Raji (cell line): ENCODE measurements around the gene TMIE.

ENCODE experiments used
- POLR2A ChIP-seq: IDR thresholded peaks from 2 replicates; pipeline ENCODE4 v1.6.1; 2011; ENCODE audit warnings: low read depth, low read length, control low read depth; ENCODE audit not compliant: insufficient read depth

Gene TMIE

GRCh38 chr3:46694520-46694919, 6.7 kb upstream of the TMIE start:
- no peak for TF ChIP-seq POLR2A

DNA sequence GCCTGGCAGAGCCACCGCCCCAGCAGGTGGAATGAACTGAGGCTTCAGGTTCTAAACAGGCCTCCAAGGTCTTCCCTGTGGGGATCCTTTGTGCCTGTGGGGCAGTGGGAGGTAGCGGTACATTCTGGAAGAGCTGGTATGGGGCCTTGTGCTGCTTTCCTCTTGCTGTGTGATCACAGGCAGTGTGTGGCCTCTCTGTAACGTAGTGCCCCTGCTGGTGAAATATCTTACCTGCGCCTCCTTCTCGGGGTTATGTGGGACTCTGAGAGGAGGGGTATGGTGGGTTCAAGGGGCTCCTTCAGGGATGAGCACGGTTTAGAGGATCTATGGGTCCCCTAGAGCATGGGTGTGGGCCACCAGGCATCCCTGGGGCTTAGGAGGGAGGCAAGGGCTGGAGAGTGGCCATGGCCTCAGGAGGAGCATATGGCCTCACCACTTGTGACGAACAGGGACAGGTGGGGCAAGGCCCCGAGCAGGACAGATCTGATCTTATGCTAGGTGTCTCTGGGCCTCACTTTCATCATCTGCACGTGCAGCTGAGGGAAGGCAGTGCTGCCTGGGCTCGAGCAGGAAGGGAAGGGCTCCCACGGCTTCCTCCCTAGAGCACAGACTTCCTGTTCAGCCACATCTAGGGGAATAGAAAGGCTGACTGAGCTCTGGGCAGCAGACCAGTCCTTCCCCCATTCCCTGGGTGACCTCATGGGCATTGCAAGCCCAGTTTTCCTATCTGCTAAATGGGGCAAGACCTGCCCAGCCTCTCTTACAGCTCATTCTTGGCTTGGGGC, 5.8 kb upstream of the TMIE start:
- TF ChIP-seq POLR2A: no peak

DNA sequence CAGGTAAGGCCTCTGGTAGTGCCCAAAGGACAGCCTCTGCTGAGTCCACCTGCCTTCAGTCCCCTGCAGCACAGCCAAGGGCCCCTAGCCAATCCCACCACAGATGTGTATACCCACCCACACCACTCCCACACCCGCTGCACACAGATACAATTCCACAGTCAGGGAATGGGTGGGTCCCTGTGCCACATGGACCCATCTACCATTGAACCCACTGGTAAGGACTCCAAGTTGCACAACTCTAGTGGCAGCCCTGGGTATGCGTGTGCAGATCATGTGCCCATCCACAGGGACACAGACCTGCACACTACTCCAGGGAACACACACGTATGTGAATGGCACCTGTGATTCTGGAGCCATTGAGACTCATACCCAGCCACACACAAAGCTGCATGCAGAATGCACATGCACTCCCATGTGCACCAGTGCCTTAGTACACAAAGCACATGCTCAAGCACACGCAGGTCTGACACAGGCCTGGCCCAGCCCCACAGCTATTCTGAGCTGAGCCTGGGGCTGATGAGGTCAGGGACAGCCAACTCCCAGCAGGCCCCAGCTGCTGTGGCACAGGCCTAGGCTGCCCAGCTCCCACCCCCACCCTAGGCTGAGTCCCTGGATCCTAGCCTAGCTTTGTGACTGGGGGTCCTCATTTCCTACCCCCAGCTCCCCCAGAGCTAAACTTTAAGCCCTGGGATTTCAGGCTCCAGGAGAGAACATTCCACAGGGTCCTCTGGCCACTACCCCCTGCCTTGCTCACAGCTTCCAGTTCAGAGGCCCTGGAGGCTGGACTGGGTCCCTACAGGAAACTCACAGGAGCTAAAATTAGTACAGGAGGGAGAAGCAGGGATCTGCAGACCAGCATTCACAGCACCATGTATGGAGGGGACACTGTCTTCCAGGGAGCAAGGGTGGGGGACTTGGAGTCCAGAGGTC, 5.0 kb upstream of the TMIE start:
- TF ChIP-seq POLR2A: no peak

DNA sequence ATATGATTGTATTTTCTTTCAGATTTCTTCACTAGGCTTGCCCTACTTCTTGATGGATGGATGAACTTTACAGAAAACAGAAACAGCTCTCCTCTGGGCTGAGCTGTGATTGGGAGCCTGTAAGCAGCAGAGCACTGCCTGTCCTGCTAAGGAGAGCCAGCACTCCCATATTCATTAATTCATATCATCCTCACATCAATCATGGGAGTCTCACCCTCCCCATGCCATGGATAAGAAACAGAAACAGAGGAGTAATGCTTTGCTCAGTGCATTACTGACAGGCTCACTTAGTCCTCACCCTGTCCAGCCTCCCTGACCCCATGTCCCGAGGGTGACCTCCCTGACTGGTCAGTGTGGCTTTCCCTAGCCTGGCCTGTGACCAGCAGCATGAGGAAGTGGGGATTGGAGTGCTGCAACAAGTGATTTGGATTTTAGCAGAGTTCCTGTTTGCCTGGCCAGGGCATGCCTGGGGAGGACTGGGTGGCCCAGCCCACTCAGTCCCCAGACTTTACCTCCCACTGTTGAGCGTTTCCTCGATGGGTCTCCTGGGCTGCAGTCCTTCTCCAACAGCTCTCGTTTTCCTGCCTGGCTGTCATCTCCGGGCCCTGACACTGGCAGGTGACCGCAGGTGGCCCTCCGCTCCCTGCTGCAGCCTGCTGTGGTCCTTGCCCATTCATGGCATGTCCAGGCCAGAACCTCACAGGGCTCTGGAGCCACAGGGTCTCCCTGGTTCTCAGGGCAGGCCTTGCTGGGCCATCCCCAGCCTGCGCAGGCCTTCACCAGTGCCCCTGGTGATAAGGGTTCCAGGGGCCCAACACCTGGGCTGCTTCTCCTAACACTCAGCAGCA, 1.3 kb upstream of the TMIE start:
- TF ChIP-seq POLR2A: no peak

DNA sequence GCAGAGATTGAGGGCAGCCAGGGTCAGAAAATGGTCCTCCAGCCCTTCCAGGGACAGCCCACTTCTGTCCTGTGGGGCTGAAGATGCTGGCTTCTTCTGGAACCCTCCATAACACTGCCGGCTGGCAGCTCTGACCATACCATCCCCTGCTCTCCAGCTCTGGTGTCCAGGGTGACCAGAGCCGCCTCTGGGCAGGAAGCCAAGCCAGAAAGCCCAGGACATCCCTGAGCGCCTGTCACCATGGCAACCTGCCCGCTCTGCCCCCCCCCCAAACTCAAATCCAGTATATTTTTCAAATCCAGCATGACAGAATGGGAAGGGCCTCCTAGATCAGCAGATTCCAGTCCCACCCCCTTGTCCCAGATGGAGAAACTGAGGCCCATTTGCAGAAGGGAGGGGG, 420 bp upstream of the TMIE start:
- TF ChIP-seq POLR2A: no peak

- no peak for TF ChIP-seq POLR2A
Measured at GRCh38 chr3:46702246-46703012, 1.2 kb downstream of the TMIE start.

- no peak for TF ChIP-seq POLR2A
Measured at GRCh38 chr3:46703013-46703520, 1.9 kb downstream of the TMIE start.

GRCh38 chr3:46705022-46705530, 3.9 kb downstream of the TMIE start:
- no peak for TF ChIP-seq POLR2A

DNA sequence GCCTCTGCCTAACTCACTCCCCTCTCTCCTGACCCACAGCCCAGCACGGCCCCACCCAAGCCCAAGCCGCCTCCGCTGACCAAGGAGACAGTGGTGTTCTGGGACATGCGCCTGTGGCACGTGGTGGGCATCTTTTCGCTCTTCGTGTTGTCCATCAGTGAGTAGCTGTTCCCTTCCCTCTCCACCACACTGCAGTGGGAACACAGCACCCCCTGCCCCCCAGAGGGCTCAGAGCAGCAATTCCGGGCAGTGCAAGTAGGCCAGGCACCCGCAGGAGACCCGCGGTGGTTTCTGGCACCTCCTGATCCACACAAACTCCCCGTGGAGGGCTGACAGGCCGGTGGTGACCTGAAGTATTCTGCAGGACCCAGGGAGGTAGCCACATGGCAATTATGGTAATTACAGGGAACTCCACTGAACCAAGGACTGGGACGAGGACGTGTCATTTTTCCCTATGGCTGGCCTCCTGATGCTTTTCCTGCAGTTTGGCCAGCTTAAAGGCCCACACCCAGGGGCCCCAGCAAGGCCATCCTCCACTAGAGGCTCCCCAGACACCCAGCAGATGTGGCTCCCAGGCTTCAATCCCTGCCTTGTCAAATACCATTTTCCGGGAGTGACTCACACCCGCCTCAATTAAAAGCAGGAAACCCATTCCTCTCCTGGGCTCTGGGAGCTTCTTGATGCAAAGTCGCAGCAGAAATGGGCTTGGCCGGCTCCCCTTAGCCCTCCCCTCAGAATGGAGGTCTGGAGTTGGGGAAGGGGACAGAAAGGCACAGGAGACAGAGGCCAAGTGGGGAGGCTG, 4.8 kb downstream of the TMIE start:
- TF ChIP-seq POLR2A: no peak

GRCh38 chr3:46706771-46707582, 5.8 kb downstream of the TMIE start:
- no peak for TF ChIP-seq POLR2A

DNA sequence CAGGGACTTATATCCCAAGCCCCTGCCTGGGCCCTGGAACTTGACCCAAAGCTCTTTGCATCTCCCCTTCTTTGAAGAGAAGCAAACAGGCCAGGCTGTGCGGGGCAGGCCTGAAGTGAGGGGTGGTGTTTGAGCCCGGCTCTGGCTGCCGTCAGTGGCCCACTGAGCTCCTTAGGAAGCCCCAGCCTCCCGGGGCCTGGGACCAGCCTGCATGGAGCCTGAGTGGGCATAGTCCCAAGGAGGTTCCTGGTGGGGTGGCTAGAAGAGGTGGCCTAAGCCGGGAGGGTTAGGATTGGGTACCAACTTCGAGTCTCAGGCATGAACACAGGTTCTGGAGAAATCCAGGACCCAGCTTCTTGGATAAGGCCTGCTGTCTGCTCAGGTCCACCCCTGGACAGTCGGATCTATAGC, 6.4 kb downstream of the TMIE start:
- TF ChIP-seq POLR2A: no peak

DNA sequence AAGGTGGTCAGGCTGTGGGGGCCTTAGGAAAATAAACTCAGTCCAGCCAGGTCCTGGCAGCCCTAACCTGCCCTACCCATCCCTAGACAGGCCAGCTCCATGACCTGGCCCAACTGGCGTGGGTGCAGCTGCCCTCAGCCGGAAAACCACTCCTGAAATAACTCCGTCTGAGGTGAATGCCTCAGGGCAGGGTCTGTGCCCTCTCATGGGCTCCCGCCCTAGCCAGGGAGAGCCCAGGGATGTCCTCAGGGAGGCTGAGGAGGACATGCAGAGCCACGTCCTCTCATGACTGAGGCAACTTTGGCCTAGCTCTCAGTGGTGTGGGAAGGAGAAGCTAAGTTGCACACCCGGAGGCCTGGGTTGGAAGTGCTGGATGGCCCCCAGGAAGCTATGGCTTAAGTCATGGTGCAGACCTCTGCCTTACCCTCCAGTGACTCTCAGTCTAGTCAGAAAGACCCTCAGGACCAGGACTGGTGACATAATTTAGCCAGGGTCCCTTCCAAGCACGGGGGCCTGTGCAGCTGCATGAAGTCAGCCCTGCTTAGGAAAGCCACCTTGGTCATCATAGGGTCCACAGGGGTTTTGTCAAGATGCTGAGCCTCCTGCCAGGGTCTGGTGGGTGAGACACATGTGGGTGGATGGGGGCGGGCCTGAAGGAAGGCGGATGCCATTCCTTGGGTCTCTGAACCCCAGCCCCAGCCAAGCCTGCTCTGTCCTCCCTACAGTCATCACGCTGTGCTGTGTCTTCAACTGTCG, 7.4 kb downstream of the TMIE start:
- no peak for TF ChIP-seq POLR2A
